HG03025 (cell line): ENCODE measurements around the gene ZNF582.
"Not testable (repeated sequence)": the region's sequence is repeated elsewhere in the genome, so short reads cannot be mapped to it uniquely, and the experiment has no call there.

Experiments used
- ATAC-seq: cut with Tn5 transposase; IDR thresholded peaks from one replicate; pipeline ENCODE4 v1.9.1; 2021; ENCODE audit warnings: mild to moderate bottlenecking, moderate library complexity; ENCODE audit not compliant: unreplicated experiment, low FRiP score

Gene ZNF582

GRCh38 chr19:56355517-56355916 lies 37.8 kb downstream of the ZNF582 start:
- ATAC-seq = no peak

GRCh38 chr19:56351208-56351607 lies 42.1 kb downstream of the ZNF582 start:
- no peak for ATAC-seq

GRCh38 chr19:56350416-56351045 lies 42.8 kb downstream of the ZNF582 start:
- ATAC-seq = no peak

- no peak for ATAC-seq
These were observed 45.0 kb downstream of the ZNF582 start for GRCh38 chr19:56348289-56348877.

- ATAC-seq = no peak
These were observed 46.1 kb downstream of the ZNF582 start for GRCh38 chr19:56347163-56347778.

GRCh38 chr19:56341948-56342347 lies 51.4 kb downstream of the ZNF582 start:
- ATAC-seq = no peak

GRCh38 chr19:56339031-56339430 lies 54.3 kb downstream of the ZNF582 start:
- ATAC-seq = not testable (repeated sequence)

- ATAC-seq = not testable (repeated sequence)
These were observed 56.3 kb downstream of the ZNF582 start for GRCh38 chr19:56337077-56337476.

GRCh38 chr19:56335371-56335770 lies 58.0 kb downstream of the ZNF582 start:
- not testable (repeated sequence) for ATAC-seq

- no peak for ATAC-seq
These were observed 59.8 kb downstream of the ZNF582 start for GRCh38 chr19:56333506-56333905.
